ENCODE data around the gene ARL13A.
"Not testable (repeated sequence)": the region's sequence is repeated elsewhere in the genome, so short reads cannot be mapped to it uniquely, and the experiment has no call there.

Gene ARL13A

DNA sequence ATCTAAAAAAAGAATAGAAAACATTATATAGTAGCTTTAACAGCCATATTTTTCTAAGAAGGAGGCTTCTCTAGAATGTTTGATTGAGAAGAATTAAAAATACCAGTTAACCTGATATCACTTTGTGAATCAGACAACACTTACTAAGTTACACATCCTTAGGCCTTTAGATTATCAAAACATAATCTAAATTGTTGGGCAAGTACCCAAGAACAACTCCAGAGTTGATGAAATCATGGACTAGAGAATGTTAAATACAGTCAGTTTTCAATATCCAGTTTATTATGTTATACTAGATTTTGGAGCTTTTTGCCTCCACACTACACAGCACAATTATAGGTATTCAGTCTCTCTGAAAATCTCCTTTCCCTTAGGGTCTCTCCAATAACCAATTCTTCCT lies 39.6 kb downstream of the ARL13A start:
- no peak for DNase-seq (ENCODE audit: low read depth, low spot score)
- H3K27ac ChIP-seq: no peak overlapping the region
- peaks cover 8% of the 10 kb centered on the region; the same call in 1 of the 2 replicates for H3K36me3 ChIP-seq (ENCODE audit: insufficient read depth, low read length)
- no peak for TF ChIP-seq EZH2 (IDR thresholded peaks at IDR 0.05)
- no peak for TF ChIP-seq POLR2AphosphoS5 (IDR thresholded peaks at IDR 0.05; ENCODE audit: borderline replicate concordance, low read depth, low read length)
- no peak for TF ChIP-seq FOXP2 (optimal IDR thresholded peaks at IDR 0.05; ENCODE audit: control extremely low read depth, extremely low read length, insufficient read depth)
- no peak overlapping the region for H3K4me3 ChIP-seq
- no peak overlapping the region for H3K9ac ChIP-seq (ENCODE audit: insufficient read length)
- H3K9me3 ChIP-seq (ENCODE audit: low read depth, low read length): no peaks in the 10 kb centered on the region

GRCh38 chrX:101012031-101012430 lies 42.5 kb downstream of the ARL13A start:
- not testable (repeated sequence) for H3K9me3 ChIP-seq (ENCODE audit: low read depth, low read length); H3K9ac ChIP-seq (ENCODE audit: insufficient read length); H3K27ac ChIP-seq; DNase-seq (ENCODE audit: low read depth, low spot score); H3K4me3 ChIP-seq
- peaks cover 18% of the 10 kb centered on the region for H3K36me3 ChIP-seq (ENCODE audit: insufficient read depth, low read length)

- no peak for DNase-seq (ENCODE audit: low read depth, low spot score)
- TF ChIP-seq EZH2 (IDR thresholded peaks at IDR 0.05) (no peak), POLR2AphosphoS5 (IDR thresholded peaks at IDR 0.05; ENCODE audit: borderline replicate concordance, low read depth, low read length) (no peak), FOXP2 (optimal IDR thresholded peaks at IDR 0.05; ENCODE audit: control extremely low read depth, extremely low read length, insufficient read depth) (no peak)
- Histone ChIP-seq H3K9ac (ENCODE audit: insufficient read length) (no peak overlapping the region), H3K27ac (no peak overlapping the region), H3K4me3 (no peak overlapping the region), H3K9me3 (ENCODE audit: low read depth, low read length) (no peaks in the 10 kb centered on the region), H3K36me3 (ENCODE audit: insufficient read depth, low read length) (peaks cover 12% of the 10 kb centered on the region; the same call in 1 of the 2 replicates)
Observed at GRCh38 chrX:101022020-101022419, 52.5 kb downstream of the ARL13A start.

DNA sequence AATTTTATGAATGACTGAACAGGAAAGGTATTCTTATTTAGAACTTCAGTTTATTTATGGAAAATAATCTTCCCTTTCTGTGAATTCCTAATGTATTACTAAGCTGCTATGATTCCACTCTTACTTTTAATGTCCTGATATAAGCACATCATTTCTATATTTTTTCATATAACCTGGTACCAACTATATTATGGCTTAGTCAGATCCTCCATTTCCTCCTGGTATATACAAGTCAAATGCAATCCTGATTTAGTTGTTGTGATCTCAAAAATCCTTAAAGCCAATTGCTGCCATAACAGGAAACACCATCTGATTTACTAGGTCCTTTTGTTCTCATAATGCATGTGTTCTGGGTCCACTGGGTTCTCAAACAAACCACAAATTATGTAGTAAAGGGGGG lies 55.6 kb downstream of the ARL13A start:
- Histone ChIP-seq H3K36me3 (ENCODE audit: insufficient read depth, low read length) (peaks cover 6% of the 10 kb centered on the region; the same call in 1 of the 2 replicates), H3K4me3 (no peak overlapping the region), H3K9ac (ENCODE audit: insufficient read length) (no peak overlapping the region), H3K27ac (no peak overlapping the region), H3K9me3 (ENCODE audit: low read depth, low read length) (no peaks in the 10 kb centered on the region)
- no peak for DNase-seq (ENCODE audit: low read depth, low spot score)
- TF ChIP-seq POLR2AphosphoS5 (IDR thresholded peaks at IDR 0.05; ENCODE audit: borderline replicate concordance, low read depth, low read length) (no peak), FOXP2 (optimal IDR thresholded peaks at IDR 0.05; ENCODE audit: control extremely low read depth, extremely low read length, insufficient read depth) (no peak), EZH2 (IDR thresholded peaks at IDR 0.05) (no peak)

- Histone ChIP-seq H3K9ac (ENCODE audit: insufficient read length) (no peak overlapping the region), H3K9me3 (ENCODE audit: low read depth, low read length) (no peaks in the 10 kb centered on the region), H3K4me3 (no peak overlapping the region), H3K36me3 (ENCODE audit: insufficient read depth, low read length) (peaks cover 3% of the 10 kb centered on the region; the same call in 1 of the 2 replicates), H3K27ac (no peak overlapping the region)
- DNase-seq (ENCODE audit: low read depth, low spot score): no peak
- no peak for TF ChIP-seq POLR2AphosphoS5 (IDR thresholded peaks at IDR 0.05; ENCODE audit: borderline replicate concordance, low read depth, low read length)
- no peak for TF ChIP-seq FOXP2 (optimal IDR thresholded peaks at IDR 0.05; ENCODE audit: control extremely low read depth, extremely low read length, insufficient read depth)
- no peak for TF ChIP-seq EZH2 (IDR thresholded peaks at IDR 0.05)
Observed at GRCh38 chrX:101028562-101028961, 59.1 kb downstream of the ARL13A start.

GRCh38 chrX:101029665-101030064 lies 60.2 kb downstream of the ARL13A start:
- Histone ChIP-seq H3K9me3 (ENCODE audit: low read depth, low read length) (no peaks in the 10 kb centered on the region), H3K9ac (ENCODE audit: insufficient read length) (no peak overlapping the region), H3K4me3 (no peak overlapping the region), H3K36me3 (ENCODE audit: insufficient read depth, low read length) (peaks cover 3% of the 10 kb centered on the region; the same call in 1 of the 2 replicates), H3K27ac (no peak overlapping the region)
- no peak for DNase-seq (ENCODE audit: low read depth, low spot score)
- TF ChIP-seq EZH2 (IDR thresholded peaks at IDR 0.05) (no peak), FOXP2 (optimal IDR thresholded peaks at IDR 0.05; ENCODE audit: control extremely low read depth, extremely low read length, insufficient read depth) (no peak), POLR2AphosphoS5 (IDR thresholded peaks at IDR 0.05; ENCODE audit: borderline replicate concordance, low read depth, low read length) (no peak)

- Histone ChIP-seq H3K9me3 (ENCODE audit: low read depth, low read length) (no peaks in the 10 kb centered on the region), H3K36me3 (ENCODE audit: insufficient read depth, low read length) (no peaks in the 10 kb centered on the region; the same call in 1 of the 2 replicates), H3K27ac (no peak overlapping the region), H3K9ac (ENCODE audit: insufficient read length) (no peak overlapping the region), H3K4me3 (no peak overlapping the region)
- DNase-seq (ENCODE audit: low read depth, low spot score): no peak
- TF ChIP-seq FOXP2 (optimal IDR thresholded peaks at IDR 0.05; ENCODE audit: control extremely low read depth, extremely low read length, insufficient read depth) (no peak), POLR2AphosphoS5 (IDR thresholded peaks at IDR 0.05; ENCODE audit: borderline replicate concordance, low read depth, low read length) (no peak), EZH2 (IDR thresholded peaks at IDR 0.05) (no peak)
Observed at GRCh38 chrX:101037231-101037630, 67.7 kb downstream of the ARL13A start.

DNA sequence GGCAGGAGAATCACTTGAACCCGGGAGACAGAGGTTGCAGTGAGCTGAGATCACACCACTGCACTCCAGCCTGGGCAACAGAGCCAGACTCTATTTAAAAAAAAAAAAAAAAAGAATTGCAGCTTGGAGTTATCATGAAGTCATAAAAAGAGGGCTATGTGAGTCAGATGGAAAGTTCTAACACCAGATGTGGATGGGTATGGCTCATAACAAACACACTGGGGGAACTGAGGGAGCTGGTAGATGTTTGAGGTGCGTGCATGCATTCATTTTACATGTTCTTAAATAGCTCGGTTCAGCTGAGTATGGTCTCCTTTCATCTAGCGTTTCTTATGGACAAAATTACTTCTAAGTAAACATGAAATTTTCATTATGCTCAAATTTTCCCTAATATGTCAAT lies 70.7 kb downstream of the ARL13A start:
- H3K36me3 ChIP-seq (ENCODE audit: insufficient read depth, low read length): no peaks in the 10 kb centered on the region; the same call in 1 of the 2 replicates

More for the DNA sequence above, 70.7 kb downstream of the ARL13A start:
- TF ChIP-seq EZH2 (IDR thresholded peaks at IDR 0.05) (no peak), POLR2AphosphoS5 (IDR thresholded peaks at IDR 0.05; ENCODE audit: borderline replicate concordance, low read depth, low read length) (no peak), FOXP2 (optimal IDR thresholded peaks at IDR 0.05; ENCODE audit: control extremely low read depth, extremely low read length, insufficient read depth) (no peak)
- H3K9me3 ChIP-seq (ENCODE audit: low read depth, low read length): no peaks in the 10 kb centered on the region
- H3K4me3 ChIP-seq: no peak overlapping the region
- H3K9ac ChIP-seq (ENCODE audit: insufficient read length): no peak overlapping the region
- no peak for DNase-seq (ENCODE audit: low read depth, low spot score)
- H3K27ac ChIP-seq: no peak overlapping the region
